Cardiac fibroblast (primary cell): ENCODE data around the gene RAPGEF4.
"Not testable (repeated sequence)": the region's sequence is repeated elsewhere in the genome, so short reads cannot be mapped to it uniquely, and the experiment has no call there.

Source experiments
- DNase-seq, 2 donors: peaks; one replicate each; pipeline versions ENCODE4 v3.0.0 to v3.0.0-alpha.2; 2010; ENCODE audit warnings: low read depth in 2 of 2
- H3K4me3 ChIP-seq, 2 donors: replicated peaks in 1 of 2; 1 replicate in 1 of 2; 2 replicates in 1 of 2; pipeline ENCODE4 v1.5.1; 2011; ENCODE audit warnings: low read depth in 2 of 2, low read length in 2 of 2, mild to moderate bottlenecking in 2 of 2, moderate library complexity in 1 of 2
- TF ChIP-seq, protein P1 (sequence below): IDR thresholded peaks from one replicate; pipeline ENCODE4 v1.5.1; 2011; ENCODE audit warnings: low read depth, mild to moderate bottlenecking, low read length, inconsistent platforms

Gene RAPGEF4

GRCh38 chr2:172783165-172783898 lies 47.7 kb downstream of the RAPGEF4 start:
- TF ChIP-seq, protein P1, sequence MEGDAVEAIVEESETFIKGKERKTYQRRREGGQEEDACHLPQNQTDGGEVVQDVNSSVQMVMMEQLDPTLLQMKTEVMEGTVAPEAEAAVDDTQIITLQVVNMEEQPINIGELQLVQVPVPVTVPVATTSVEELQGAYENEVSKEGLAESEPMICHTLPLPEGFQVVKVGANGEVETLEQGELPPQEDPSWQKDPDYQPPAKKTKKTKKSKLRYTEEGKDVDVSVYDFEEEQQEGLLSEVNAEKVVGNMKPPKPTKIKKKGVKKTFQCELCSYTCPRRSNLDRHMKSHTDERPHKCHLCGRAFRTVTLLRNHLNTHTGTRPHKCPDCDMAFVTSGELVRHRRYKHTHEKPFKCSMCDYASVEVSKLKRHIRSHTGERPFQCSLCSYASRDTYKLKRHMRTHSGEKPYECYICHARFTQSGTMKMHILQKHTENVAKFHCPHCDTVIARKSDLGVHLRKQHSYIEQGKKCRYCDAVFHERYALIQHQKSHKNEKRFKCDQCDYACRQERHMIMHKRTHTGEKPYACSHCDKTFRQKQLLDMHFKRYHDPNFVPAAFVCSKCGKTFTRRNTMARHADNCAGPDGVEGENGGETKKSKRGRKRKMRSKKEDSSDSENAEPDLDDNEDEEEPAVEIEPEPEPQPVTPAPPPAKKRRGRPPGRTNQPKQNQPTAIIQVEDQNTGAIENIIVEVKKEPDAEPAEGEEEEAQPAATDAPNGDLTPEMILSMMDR = no peak
- DNase-seq = peak in 1 of 2 donors; percentile 76
- H3K4me3 ChIP-seq = no peak overlapping the region

GRCh38 chr2:172788871-172789270 lies 53.2 kb downstream of the RAPGEF4 start:
- TF ChIP-seq, protein P1 = no peak
- H3K4me3 ChIP-seq = no peak overlapping the region
- DNase-seq = no peak

- no peak for DNase-seq
- TF ChIP-seq, protein P1 = no peak
- H3K4me3 ChIP-seq = no peak overlapping the region
Measured at GRCh38 chr2:172790404-172790803, 54.8 kb downstream of the RAPGEF4 start.

GRCh38 chr2:172791953-172792352 lies 56.3 kb downstream of the RAPGEF4 start:
- no peak overlapping the region for H3K4me3 ChIP-seq
- TF ChIP-seq, protein P1 = no peak
- DNase-seq = no peak

DNA sequence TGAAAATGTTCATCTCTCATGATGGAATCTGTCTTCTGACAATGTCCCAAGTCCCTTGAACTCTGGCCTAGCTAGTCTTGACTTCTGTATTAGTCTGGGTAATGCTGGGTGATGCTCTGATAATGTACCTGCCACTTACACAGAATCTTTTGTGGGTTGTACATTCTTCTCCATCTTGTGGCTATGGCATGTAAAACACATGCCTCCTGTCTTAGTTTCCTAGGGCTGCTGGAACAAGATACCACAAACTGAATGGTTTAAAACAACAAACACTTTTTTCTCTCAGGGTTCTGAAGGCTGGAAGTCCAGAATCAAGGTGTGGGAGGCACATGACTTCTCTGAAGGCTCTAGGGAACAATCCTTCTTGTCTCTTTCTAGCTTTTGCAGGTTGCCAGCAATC lies 57.1 kb downstream of the RAPGEF4 start:
- TF ChIP-seq, protein P1 = no peak
- H3K4me3 ChIP-seq = no peak overlapping the region
- peak in 1 of 2 donors; percentile 10 for DNase-seq

DNA sequence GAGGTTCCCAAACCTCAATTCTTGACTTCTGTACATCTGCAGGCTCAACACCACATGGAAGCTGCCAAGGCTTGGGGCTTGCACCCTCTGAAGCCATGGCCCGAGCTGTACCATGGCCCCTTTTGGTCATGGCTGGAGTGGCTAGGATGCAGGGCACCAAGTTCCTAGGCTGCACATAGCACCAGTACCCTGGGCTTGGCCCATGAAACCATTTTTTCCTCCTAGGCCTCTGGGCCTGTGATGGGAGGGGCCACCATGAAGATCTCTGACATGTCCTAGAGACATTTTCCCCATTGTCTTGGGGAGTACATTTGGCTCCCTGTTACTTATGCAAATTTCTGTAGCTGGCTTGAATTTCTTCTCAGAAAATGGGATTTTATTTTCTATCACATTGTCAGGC lies 67.7 kb downstream of the RAPGEF4 start:
- DNase-seq, H3K4me3 ChIP-seq: not testable (repeated sequence)

DNA sequence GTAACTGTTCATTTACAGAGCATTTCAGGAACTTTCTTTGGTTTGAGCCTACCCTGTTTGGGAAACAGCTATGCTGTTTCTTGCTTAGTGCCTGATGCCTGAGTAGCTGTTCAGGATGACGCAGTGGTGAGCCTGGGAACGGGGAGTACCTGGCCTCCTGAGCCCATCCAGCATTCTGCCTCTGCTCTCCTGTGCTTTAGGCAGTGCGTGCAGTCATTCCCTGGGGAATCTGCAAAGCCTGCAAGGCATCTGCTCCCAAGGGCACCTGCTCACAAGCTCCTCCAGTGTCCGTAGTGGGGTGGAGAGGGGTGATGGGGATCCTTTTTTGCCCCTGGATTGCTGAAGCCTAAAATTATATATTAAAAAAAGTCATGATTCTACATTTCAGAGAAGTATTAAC lies 68.8 kb downstream of the RAPGEF4 start:
- H3K4me3 ChIP-seq = no peak overlapping the region
- TF ChIP-seq, protein P1 = no peak
- no peak for DNase-seq
